ENCODE results near the gene ABL2. TPM values are rescaled to one million over a fixed set of nuclear protein-coding genes. Genes with fewer than 3 reads are reported as not detected.
A peak's percentile ranks its signal among the peaks of the same experiment; 100 is the strongest.

Gene ABL2
- total RNA-seq, 1 donor from 2014 or later: 23.9 TPM

DNA sequence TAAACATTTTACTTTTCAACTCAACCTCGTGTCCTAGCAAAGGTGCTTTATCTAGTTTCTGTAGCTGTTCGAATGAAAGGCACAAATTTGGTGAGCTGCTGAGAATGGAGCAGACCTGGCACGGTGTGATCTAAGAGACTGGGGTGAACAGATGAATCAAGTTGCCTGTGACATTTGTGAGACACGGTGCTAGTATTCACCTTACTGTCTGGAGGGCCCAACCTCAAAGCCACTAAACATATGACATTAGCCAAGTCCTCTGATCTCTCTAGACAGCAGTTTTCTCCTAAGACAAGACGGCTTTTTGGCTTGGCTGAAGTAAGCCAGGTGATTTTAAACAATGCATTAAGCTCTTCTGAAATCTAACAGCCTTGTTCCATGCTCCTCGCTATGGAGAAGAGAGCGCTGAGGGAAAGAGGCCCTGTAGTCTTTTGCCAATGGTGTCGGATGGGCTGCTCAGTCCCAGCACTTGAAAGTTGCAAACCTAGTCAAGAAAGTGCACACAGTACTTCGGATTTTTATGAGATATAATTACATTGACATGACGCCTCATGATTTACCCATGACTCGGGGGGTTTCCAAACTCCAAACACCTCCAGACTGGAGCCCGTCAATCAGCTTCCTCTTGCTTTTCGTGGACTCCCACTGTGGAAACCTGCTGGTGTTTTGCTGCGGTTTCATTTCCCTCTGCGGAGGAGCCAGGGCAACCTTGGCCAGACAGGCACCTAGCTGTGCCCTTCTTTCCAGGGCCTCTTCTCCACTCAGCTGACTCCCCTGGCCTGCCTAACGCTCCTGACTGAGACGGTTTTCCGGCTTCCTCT lies 148.4 kb downstream of the ABL2 start:
- intact Hi-C loops (cut with DNase I): loop anchor here (5.0 to 10.0 kb wide), 3 partner anchors 54 to 804 kb away; partner anchors contain the start of genes FAM20B and TOR1AIP1
- H3K4me3 ChIP-seq: peak overlapping the region; percentile 74 to 84
- peaks cover 0 to 11% of the 10 kb centered on the region in 2 donors for H3K4me1 ChIP-seq
- peaks cover 0 to 6% of the 10 kb centered on the region in 2 donors for H3K36me3 ChIP-seq
- no peak for DNase-seq (ENCODE audit: low spot score in 2 of 2)
- TF ChIP-seq, protein P1, sequence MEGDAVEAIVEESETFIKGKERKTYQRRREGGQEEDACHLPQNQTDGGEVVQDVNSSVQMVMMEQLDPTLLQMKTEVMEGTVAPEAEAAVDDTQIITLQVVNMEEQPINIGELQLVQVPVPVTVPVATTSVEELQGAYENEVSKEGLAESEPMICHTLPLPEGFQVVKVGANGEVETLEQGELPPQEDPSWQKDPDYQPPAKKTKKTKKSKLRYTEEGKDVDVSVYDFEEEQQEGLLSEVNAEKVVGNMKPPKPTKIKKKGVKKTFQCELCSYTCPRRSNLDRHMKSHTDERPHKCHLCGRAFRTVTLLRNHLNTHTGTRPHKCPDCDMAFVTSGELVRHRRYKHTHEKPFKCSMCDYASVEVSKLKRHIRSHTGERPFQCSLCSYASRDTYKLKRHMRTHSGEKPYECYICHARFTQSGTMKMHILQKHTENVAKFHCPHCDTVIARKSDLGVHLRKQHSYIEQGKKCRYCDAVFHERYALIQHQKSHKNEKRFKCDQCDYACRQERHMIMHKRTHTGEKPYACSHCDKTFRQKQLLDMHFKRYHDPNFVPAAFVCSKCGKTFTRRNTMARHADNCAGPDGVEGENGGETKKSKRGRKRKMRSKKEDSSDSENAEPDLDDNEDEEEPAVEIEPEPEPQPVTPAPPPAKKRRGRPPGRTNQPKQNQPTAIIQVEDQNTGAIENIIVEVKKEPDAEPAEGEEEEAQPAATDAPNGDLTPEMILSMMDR (IDR thresholded peaks at IDR 0.05): no peak
- no peaks in the 10 kb centered on the region for H3K9me3 ChIP-seq
- peak overlapping the region; percentile 83 to 85 for H3K27ac ChIP-seq
- H3K27me3 ChIP-seq: no peaks in the 10 kb centered on the region

DNA sequence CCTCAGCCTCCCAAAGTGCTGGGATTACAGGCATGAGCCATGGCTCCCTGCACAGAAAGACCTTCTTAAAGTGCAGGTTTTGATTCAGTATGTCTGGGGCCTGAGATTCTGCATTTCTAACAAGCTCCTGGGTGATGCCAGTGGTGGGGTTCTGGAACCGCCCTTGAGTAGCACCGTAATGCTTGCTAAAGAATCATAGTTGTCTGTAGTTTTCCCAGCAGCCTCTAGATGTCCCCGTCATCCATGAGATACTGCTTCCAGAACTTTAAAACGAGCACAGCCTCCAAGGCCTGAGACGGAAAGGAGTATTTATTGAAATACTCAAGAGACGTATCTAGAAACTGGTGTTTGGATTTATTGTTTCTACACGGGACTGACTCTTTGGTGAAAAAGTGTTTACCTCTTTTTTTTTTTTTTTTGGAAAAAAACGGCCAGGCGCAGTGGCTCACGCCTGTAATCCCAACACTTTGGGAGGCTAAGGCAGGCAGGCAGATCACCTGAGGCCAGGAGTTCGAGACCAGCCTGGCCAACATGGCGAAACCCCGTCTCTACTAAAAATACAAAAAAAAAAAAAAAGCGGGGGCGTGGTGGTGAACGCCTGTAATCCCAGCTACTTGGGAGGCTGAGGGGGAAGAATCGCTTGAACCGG lies 150.2 kb downstream of the ABL2 start:
- intact Hi-C loops (cut with DNase I): loop anchor here (1.0 to 5.0 kb wide), 3 partner anchors 115 to 733 kb away; no protein-coding TSS in a partner anchor
- peak in 1 of 2 donors; percentile 78 for DNase-seq (ENCODE audit: low spot score in 2 of 2)
- TF ChIP-seq, protein P1 (IDR thresholded peaks at IDR 0.05): peak; percentile 59 to 79 (median 74)

DNA sequence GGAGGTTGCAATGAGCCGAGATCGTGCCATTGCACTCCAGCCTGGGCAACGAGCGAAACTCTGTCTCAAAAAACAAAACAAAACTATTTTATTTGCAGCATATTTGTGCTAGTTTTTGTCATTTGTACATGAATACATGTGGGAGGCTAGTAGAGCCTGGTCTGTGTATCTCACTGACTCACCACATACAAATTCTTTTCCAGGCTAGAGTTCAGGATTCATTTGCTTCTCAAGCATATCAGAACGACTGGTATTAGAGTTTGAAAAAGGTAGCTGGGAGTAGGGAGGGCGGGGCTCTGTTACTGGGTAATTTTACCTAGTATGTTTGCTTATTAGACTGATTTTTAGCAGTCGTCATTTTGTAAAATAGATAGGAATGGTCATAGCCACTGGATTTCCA lies 152.1 kb downstream of the ABL2 start:
- intact Hi-C loops (cut with DNase I): loop anchor here (5.0 kb wide), 1 partner anchor 735 kb away; no protein-coding TSS in a partner anchor
- H3K27me3 ChIP-seq: no peaks in the 10 kb centered on the region

More for the DNA sequence above, 150.2 kb downstream of the ABL2 start:
- Histone ChIP-seq H3K4me1 (peaks cover 0 to 11% of the 10 kb centered on the region in 2 donors), H3K36me3 (no peaks in the 10 kb centered on the region), H3K4me3 (no peak overlapping the region), H3K27me3 (no peaks in the 10 kb centered on the region), H3K9me3 (no peaks in the 10 kb centered on the region), H3K27ac (no peak overlapping the region)

DNA sequence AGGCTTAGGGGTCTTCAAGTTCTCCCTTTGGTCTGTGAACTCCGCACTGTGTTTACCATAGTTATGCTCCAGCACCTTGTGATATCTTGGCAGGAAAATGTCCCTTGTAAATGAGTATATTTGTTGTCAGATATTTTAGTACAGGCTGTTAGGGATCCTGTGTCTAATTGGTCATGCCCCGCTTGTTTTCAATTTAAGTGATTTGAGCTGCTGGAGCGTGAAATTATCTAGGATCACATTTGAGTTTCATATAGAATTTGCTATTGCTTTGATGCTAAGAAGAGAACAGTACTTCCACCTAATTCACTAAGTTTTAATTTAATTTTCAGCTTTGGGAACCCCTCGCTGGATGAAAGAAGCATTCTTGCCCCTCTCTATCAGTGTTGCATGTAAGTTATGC lies 163.0 kb downstream of the ABL2 start:
- H3K27ac ChIP-seq: no peak overlapping the region
- peaks cover 26 to 57% of the 10 kb centered on the region in 2 donors for H3K36me3 ChIP-seq
- H3K9me3 ChIP-seq: no peaks in the 10 kb centered on the region
- TF ChIP-seq, protein P1 (IDR thresholded peaks at IDR 0.05): no peak
- no peaks in the 10 kb centered on the region for H3K27me3 ChIP-seq
- no peak overlapping the region for H3K4me3 ChIP-seq
- H3K4me1 ChIP-seq: no peaks in the 10 kb centered on the region
- intact Hi-C loops (cut with DNase I): no loop called here
- no peak for DNase-seq (ENCODE audit: low spot score in 2 of 2)

More for the DNA sequence above, 152.1 kb downstream of the ABL2 start:
- TF ChIP-seq, protein P1 (IDR thresholded peaks at IDR 0.05): no peak
- Histone ChIP-seq H3K9me3 (no peaks in the 10 kb centered on the region), H3K36me3 (peaks cover 4 to 10% of the 10 kb centered on the region in 2 donors), H3K4me1 (peaks cover 0 to 6% of the 10 kb centered on the region in 2 donors), H3K27ac (no peak overlapping the region), H3K4me3 (no peak overlapping the region)
- no peak for DNase-seq (ENCODE audit: low spot score in 2 of 2)

DNA sequence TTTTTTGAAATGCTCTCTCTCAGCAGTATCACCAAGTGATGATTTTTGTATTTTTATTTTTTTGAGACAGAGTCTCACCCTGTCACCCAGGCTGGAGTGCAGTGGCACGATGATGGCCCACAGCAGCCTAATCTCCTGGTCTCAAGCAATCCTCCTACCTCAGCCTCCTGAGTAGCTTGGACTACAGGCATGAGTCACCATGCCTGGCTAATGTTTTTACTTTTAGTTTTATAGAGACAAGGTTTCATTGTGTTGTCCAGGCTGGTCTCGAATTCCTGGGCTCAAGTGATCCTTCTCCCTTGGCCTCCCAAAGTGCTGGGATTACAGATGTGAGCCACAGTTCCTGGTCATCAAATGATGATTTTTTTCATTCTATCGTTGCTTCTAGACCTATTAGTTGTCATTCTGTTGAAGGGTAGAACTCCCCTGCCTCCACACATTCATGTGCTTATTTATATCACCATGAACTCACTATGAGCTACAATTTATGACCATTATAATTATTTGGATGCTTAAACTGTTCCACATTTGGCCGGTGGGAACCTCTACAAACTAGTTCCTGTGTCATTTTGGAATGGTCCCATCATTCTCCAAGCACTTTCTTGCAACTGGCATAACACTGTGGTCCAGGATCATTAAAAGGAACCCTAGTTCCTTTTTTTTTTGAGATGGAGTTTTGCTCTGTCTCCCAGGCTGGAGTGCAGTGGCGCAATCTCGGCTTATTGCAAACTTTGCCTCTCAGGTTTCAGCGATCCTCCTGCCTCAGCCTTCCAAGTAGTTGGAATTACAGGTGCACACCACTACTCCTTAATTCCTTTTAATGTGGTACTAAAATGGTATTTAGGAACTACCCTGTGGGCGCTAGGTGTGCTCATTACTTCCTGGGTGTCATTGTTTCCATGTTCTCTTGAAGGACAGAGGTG lies 167.9 kb downstream of the ABL2 start:
- H3K27me3 ChIP-seq: no peaks in the 10 kb centered on the region
- intact Hi-C loops (cut with DNase I): no loop called here
- TF ChIP-seq, protein P1 (IDR thresholded peaks at IDR 0.05): no peak
- DNase-seq (ENCODE audit: low spot score in 2 of 2): no peak
- H3K4me1 ChIP-seq: no peaks in the 10 kb centered on the region
- H3K4me3 ChIP-seq: no peak overlapping the region
- H3K36me3 ChIP-seq: peaks cover 18 to 25% of the 10 kb centered on the region in 2 donors
- no peak overlapping the region for H3K27ac ChIP-seq
- H3K9me3 ChIP-seq: no peaks in the 10 kb centered on the region
